Suppressor macrophage (primary cell): ENCODE data around the gene ISG20L2.
A peak's percentile ranks its signal among the peaks of the same experiment; 100 is the strongest.

Experiments
- DNase-seq, 4 experiments: peaks; one replicate each; pipeline ENCODE4 v3.0.0-alpha.2; 2020 to 2022

Gene ISG20L2

DNA sequence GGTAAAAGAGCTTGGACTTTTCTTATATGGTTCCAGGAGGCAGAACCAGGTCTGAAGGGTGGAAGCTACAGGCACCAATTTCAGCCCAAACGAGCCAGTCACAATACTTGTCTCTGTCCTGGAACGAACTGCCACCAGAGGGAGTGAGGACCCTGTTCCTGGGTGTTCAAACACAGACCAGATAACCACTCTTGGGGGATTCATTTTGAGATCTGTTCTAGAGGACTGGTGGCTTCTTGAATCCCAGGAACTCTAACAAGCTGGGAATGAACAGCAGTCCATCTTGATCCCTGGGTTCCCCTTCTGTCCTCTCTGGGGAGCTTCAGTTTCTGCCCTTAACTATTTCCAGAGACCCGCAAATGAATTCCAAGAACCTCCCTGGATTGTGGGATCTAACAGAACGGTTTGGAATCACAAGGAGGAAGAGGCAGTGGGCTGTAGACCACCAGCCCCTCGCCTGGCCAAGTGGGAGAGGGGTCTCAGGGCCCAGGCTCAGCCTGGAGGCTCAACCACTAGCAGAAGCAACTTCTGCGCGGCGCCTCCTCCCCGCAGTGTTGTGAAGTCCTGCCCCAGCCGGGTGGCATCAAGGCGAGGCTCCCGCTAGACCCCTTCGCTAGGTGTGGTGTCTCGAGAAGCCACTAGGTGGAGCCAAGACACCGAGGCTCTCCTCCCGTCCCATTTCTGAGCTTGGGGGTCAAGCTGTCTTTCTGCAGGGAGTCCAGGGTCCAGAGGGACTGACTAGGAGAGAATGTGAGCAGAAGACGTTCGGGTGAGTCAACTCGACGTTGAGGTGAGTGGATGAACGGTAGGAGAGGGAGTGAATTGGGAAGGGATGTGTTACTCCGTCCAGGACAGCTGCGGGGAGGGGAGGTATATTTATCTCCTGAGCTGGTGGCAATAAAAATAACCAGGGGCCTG lies 39.3 kb downstream of the ISG20L2 start:
- DNase-seq: peak; percentile 88 to 91 (median 90)

GRCh38 chr1:156684227-156684782 lies 44.3 kb downstream of the ISG20L2 start:
- peak in 2 of 4 experiments; percentile 35 to 49 for DNase-seq

- no peak for DNase-seq
These were observed 46.2 kb downstream of the ISG20L2 start for GRCh38 chr1:156682166-156682890.

DNA sequence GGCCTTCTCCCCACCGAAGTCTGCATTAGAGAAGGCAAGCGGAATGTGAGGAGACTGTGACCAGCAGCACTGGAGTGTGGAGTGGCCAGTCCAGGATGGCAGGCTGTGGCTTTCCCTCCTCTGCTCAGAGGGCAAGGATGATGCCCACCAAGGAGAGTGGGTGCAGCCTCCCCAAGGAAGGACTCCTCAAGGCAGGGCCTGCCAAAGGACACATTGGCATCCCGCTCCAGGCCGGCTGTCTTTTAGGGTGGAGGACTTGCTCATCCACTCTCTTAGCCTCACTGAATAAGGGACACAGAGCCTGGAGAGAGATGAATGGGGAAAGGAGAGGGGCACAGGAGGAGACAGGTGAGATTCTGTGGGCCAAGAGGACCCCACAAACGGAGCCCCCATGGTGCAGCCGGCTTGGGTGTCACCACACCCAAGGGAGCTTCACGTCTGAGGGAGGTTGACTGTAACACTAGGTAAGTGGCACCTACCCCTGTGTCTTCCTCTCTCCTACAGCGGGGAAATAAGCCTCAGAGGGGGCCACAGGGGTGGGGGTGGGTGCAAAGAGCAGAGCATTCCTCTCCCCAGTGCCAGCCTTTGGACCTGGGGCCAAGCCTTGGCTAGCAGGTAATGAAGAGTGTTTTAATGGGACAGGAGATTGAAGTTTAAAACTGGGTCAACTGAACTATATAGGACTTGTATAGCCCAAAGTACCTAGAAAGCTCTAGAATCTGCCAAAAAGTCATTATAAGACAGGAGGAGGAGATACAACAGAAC lies 47.2 kb downstream of the ISG20L2 start:
- DNase-seq: no peak

DNA sequence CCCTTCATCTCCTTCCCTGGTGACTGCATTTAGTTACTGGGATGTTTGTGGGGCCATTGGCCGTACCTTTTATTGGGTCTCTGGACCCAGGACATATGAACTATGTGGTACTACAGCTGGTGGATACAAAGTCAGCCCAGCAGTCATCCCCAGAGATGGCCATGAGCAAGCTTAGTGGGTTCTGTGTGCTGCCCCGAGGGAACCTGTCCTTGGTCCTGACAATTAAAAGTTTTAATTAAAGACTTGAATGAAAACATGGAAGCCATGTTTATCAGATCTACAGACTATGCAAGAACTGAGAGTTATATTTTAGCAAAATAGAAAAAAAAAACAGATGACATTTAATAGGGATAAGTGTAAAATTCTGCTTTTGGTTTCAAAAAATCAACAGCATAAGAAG lies 48.5 kb downstream of the ISG20L2 start:
- no peak for DNase-seq

GRCh38 chr1:156677616-156678596 lies 50.7 kb downstream of the ISG20L2 start:
- DNase-seq: peak; percentile 61 to 82 (median 75)

- DNase-seq: peak; percentile 42 to 57 (median 56)
These were observed 51.5 kb downstream of the ISG20L2 start, which contains the start of gene NES for GRCh38 chr1:156676820-156677615. NES (minus strand) TSS chr1:156677407; CDS start chr1:156677264, 143 bp downstream.

- no peak for DNase-seq
These were observed 52.3 kb downstream of the ISG20L2 start for GRCh38 chr1:156676114-156676819.

GRCh38 chr1:156675210-156676113 lies 53.1 kb downstream of the ISG20L2 start:
- no peak for DNase-seq

DNA sequence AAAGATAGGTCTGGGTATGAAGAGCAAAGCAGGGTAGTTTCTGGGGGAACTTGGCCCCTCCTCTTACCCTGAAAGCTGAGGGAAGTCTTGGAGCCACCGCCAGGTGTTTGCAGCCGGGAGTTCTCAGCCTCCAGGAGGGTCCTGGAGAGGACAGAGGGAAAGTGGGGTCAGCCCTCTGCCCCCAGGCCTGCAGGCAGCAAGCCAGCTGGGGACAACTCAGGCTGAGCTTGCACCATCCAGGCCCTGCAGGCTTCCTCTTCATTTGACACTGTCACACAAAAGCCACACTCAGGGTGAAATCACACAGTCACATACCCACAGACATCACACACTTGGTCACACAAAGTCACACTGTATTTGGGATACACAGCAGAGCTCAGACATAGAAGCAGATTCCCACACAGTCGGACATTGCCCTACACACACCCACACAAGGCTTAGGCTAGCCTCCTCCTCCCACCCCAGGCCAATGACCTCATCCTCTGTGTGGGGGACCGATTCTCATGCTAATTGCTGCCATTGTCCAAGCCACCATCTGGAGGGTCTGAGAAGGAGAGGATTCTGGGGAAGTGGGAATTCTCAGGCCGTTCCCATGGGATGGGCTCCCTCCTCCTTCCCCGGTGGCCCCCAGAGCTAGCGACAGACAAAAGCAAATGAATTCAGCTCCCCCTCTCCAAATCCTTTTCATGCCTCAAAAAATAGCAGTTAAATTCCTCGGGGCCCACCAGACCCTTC lies 55.0 kb downstream of the ISG20L2 start:
- peak; percentile 31 to 70 (median 66) for DNase-seq
